ENCODE measurements around the gene COLEC12.

The COLEC12 gene

DNA sequence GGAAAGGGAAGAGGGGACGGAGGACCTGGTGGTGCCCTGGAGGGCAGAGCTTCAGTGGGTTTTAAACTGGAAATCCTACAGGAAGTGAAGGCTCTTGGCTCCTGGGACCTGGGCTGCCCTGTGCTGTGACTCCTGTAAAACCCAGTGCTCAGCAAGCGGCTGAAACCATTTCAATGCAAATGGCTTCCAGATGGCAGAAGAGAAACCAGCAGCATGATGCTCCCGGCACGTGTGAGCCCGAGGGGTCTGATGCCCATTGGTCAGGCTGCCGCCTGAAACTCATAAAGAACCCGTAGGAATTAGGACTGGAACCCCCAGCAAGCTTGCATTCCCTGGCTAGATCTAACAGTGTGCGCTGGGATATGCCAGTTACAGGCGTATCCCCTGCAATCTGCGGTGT is 123.4 kb downstream of the COLEC12 start:
- TF ChIP-seq TSHZ2 (CRISPR knock-in tag; IDR thresholded peaks at IDR 0.05): no peak
- no peak for TF ChIP-seq ISL1 (CRISPR knock-in tag; IDR thresholded peaks at IDR 0.05)
- TF ChIP-seq, protein P1, sequence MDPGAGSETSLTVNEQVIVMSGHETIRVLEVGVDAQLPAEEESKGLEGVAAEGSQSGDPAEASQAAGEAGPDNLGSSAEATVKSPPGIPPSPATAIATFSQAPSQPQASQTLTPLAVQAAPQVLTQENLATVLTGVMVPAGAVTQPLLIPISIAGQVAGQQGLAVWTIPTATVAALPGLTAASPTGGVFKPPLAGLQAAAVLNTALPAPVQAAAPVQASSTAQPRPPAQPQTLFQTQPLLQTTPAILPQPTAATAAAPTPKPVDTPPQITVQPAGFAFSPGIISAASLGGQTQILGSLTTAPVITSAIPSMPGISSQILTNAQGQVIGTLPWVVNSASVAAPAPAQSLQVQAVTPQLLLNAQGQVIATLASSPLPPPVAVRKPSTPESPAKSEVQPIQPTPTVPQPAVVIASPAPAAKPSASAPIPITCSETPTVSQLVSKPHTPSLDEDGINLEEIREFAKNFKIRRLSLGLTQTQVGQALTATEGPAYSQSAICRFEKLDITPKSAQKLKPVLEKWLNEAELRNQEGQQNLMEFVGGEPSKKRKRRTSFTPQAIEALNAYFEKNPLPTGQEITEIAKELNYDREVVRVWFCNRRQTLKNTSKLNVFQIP (CRISPR knock-in tag; IDR thresholded peaks at IDR 0.05; ENCODE audit: borderline replicate concordance, low read depth): no peak
- TF ChIP-seq ZC3H10 (CRISPR knock-in tag; IDR thresholded peaks at IDR 0.05): no peak
- no peak for TF ChIP-seq ZFP30 (CRISPR knock-in tag; IDR thresholded peaks at IDR 0.05)
- TF ChIP-seq ZNF565 (CRISPR knock-in tag; conservative IDR thresholded peaks at IDR 0.05; ENCODE audit: low read depth): no peak
- TF ChIP-seq ZFP3 (CRISPR knock-in tag; IDR thresholded peaks at IDR 0.05): no peak
- no peak for ATAC-seq

DNA sequence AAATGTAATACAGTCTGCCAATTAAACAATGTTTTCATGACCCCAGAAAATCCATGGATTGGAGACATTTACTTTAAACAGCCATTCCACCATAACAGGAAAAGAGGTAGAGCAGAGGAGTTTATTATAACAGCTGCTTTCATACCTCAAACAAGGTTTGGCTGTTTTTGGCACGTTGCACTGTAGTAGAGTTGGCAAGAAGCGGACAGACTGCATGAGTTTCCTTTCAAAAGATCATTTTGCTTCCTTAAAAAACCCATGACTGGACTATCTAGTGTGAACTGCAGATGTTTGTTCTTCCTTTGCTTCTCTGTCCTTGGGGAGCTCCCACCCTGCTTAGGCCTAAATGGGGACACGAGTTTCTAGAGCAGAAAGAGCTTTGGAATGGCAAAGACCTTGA is 124.2 kb downstream of the COLEC12 start:
- ATAC-seq: no peak
- TF ChIP-seq OSR1 (CRISPR knock-in tag; IDR thresholded peaks at IDR 0.05) (no peak), TCF4 (CRISPR knock-in tag; IDR thresholded peaks at IDR 0.05; ENCODE audit: borderline replicate concordance) (no peak), ZNF70 (CRISPR knock-in tag; IDR thresholded peaks at IDR 0.05) (no peak), CSDC2 (CRISPR knock-in tag; IDR thresholded peaks at IDR 0.05) (no peak), ISL1 (CRISPR knock-in tag; IDR thresholded peaks at IDR 0.05) (no peak), ESRRG (CRISPR knock-in tag; IDR thresholded peaks at IDR 0.05) (no peak)

GRCh38 chr18:374721-375168 is 125.8 kb downstream of the COLEC12 start:
- ATAC-seq: no peak

More at GRCh38 chr18:374721-375168, 125.8 kb downstream of the COLEC12 start:
- TF ChIP-seq TOX (CRISPR knock-in tag; IDR thresholded peaks at IDR 0.05; ENCODE audit: borderline replicate concordance) (no peak), ZNF70 (CRISPR knock-in tag; IDR thresholded peaks at IDR 0.05) (no peak), TSHZ2 (CRISPR knock-in tag; IDR thresholded peaks at IDR 0.05) (no peak), ARNTL (CRISPR knock-in tag; IDR thresholded peaks at IDR 0.05; ENCODE audit: borderline replicate concordance, low read depth) (no peak), OSR1 (CRISPR knock-in tag; IDR thresholded peaks at IDR 0.05) (no peak), CSDC2 (CRISPR knock-in tag; IDR thresholded peaks at IDR 0.05) (no peak), ZFP30 (CRISPR knock-in tag; IDR thresholded peaks at IDR 0.05) (no peak), ZNF8 (CRISPR knock-in tag; IDR thresholded peaks at IDR 0.05) (no peak), PPARA (CRISPR knock-in tag; IDR thresholded peaks at IDR 0.05; ENCODE audit: borderline replicate concordance) (no peak), TCF4 (CRISPR knock-in tag; IDR thresholded peaks at IDR 0.05; ENCODE audit: borderline replicate concordance) (no peak), ISL1 (CRISPR knock-in tag; IDR thresholded peaks at IDR 0.05) (no peak), ZFP3 (CRISPR knock-in tag; IDR thresholded peaks at IDR 0.05) (no peak), PATZ1 (CRISPR knock-in tag; IDR thresholded peaks at IDR 0.05; ENCODE audit: borderline replicate concordance) (no peak), SNAI2 (CRISPR knock-in tag; IDR thresholded peaks at IDR 0.05) (no peak), BACH2 (CRISPR knock-in tag; IDR thresholded peaks at IDR 0.05; ENCODE audit: borderline replicate concordance) (no peak), ESRRG (CRISPR knock-in tag; IDR thresholded peaks at IDR 0.05) (no peak)
- TF ChIP-seq, protein P2, sequence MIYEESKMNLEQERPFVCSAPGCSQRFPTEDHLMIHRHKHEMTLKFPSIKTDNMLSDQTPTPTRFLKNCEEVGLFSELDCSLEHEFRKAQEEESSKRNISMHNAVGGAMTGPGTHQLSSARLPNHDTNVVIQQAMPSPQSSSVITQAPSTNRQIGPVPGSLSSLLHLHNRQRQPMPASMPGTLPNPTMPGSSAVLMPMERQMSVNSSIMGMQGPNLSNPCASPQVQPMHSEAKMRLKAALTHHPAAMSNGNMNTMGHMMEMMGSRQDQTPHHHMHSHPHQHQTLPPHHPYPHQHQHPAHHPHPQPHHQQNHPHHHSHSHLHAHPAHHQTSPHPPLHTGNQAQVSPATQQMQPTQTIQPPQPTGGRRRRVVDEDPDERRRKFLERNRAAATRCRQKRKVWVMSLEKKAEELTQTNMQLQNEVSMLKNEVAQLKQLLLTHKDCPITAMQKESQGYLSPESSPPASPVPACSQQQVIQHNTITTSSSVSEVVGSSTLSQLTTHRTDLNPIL (CRISPR knock-in tag; IDR thresholded peaks at IDR 0.05; ENCODE audit: low read depth): no peak
- TF ChIP-seq, protein P1 (CRISPR knock-in tag; IDR thresholded peaks at IDR 0.05; ENCODE audit: borderline replicate concordance, low read depth): no peak

All from SK-N-SH treated with all-trans-retinoic acid at 6 μM for 48 hours (cell line).